Keratinocyte (primary cell): ENCODE measurements around the gene LRCH3. TPM values are rescaled to one million over a fixed set of nuclear protein-coding genes. Genes with fewer than 3 reads are reported as not detected.

Experiments
- DNase-seq: peaks from one replicate; pipeline ENCODE4 v3.0.0-alpha.2; 2011; ENCODE audit warnings: low read depth, missing footprints, low spot score
- FAIRE-seq: peaks from 2 replicates; lab custom pipeline; 2011; peaks lifted over from hg19 to GRCh38; lab: Jason Lieb, UNC
- H2AFZ ChIP-seq: 2 replicates; pipeline ENCODE4 v1.6.0; 2012; ENCODE audit warnings: low read length, control low read depth, inconsistent platforms; ENCODE audit not compliant: control insufficient read depth
- H3K27ac ChIP-seq: 2 replicates; pipeline ENCODE4 v1.5.1; 2011; ENCODE audit warnings: low read length; ENCODE audit not compliant: control insufficient read depth, insufficient read depth
- H3K27me3 ChIP-seq: 3 replicates; pipeline ENCODE4 v1.6.0; 2011; ENCODE audit warnings: low read length; ENCODE audit not compliant: control insufficient read depth, insufficient read depth; ENCODE audit errors: extremely low read depth
- H3K36me3 ChIP-seq, 2 experiments: 2 replicates in 1 of 2; 3 replicates in 1 of 2; pipeline ENCODE4 v1.5.1; 2011; ENCODE audit warnings: low read length in 2 of 2, mild to moderate bottlenecking in 1 of 2; ENCODE audit not compliant: control insufficient read depth in 2 of 2, insufficient read depth in 2 of 2; ENCODE audit errors: extremely low read depth in 1 of 2
- H3K4me1 ChIP-seq: 3 replicates; pipeline ENCODE4 v1.5.1; 2011; ENCODE audit warnings: low read length; ENCODE audit not compliant: control insufficient read depth, insufficient read depth; ENCODE audit errors: extremely low read depth
- H3K4me2 ChIP-seq: 3 replicates; pipeline ENCODE4 v1.6.0; 2011; ENCODE audit warnings: low read depth, low read length; ENCODE audit not compliant: control insufficient read depth, insufficient read depth; ENCODE audit errors: extremely low read depth
- H3K4me3 ChIP-seq, 3 experiments: fragments of 200-600 bp in 1 of 3; sonication (generic) in 1 of 3; 2 replicates in 2 of 3; 3 replicates in 1 of 3; pipeline ENCODE4 v1.5.1; 2011 to 2016; ENCODE audit warnings: low read length in 3 of 3, mild to moderate bottlenecking in 3 of 3, control low read depth in 2 of 3, inconsistent platforms in 1 of 3, low read depth in 1 of 3, mixed read lengths in 1 of 3, mixed run types in 1 of 3, moderate library complexity in 1 of 3; ENCODE audit not compliant: control insufficient read depth in 2 of 3, insufficient read depth in 2 of 3; ENCODE audit errors: extremely low read depth in 1 of 3
- H3K79me2 ChIP-seq: 2 replicates; pipeline ENCODE4 v1.6.0; 2012; ENCODE audit warnings: low read length; ENCODE audit not compliant: control insufficient read depth, insufficient read depth
- H3K9ac ChIP-seq: 3 replicates; pipeline ENCODE4 v1.6.0; 2011; ENCODE audit warnings: low read length; ENCODE audit not compliant: control insufficient read depth, insufficient read depth; ENCODE audit errors: extremely low read depth
- H3K9me1 ChIP-seq: 3 replicates; pipeline ENCODE4 v1.6.0; 2011; ENCODE audit warnings: low read length; ENCODE audit not compliant: control insufficient read depth, insufficient read depth; ENCODE audit errors: extremely low read depth
- H3K9me3 ChIP-seq: 2 replicates; pipeline ENCODE4 v1.5.1; 2012; ENCODE audit warnings: low read depth, low read length; ENCODE audit not compliant: control insufficient read depth
- H4K20me1 ChIP-seq: 3 replicates; pipeline ENCODE4 v1.6.0; 2011; ENCODE audit warnings: low read length; ENCODE audit not compliant: control insufficient read depth, insufficient read depth; ENCODE audit errors: extremely low read depth
- EZH2 ChIP-seq: IDR thresholded peaks from one replicate; pipeline ENCODE4 v1.6.1; 2012; ENCODE audit warnings: inconsistent platforms, mild to moderate bottlenecking, low read length, moderate library complexity
- dilution Hi-C: fragments of 300-500 bp; cut with MboI; formaldehyde crosslinking; loops from one replicate; pipeline ENCODE4 v1.7.0; 2020; ENCODE audit warnings: low sequenced_read_pairs; ENCODE audit not compliant: extremely low pct_ligation_motif_present
- polyA plus RNA-seq, 5 experiments: library from polyadenylated mRNA; depleted of rRNA in 3 of 5; stranded (reverse) in 3 of 5; stranded (forward) in 1 of 5; unstranded in 1 of 5; fragments of >200 nt; gene quantifications; 1 replicate in 1 of 5; 2 replicates in 3 of 5; 3 replicates in 1 of 5; pipeline versions ENCODE4 v1.2.1 to v1.2.3, GENCODE V29; 2011 to 2012; ENCODE audit warnings: missing spikeins in 2 of 5, low read depth in 1 of 5, low replicate concordance in 1 of 5
- TF ChIP-seq, protein P1 (sequence below), 3 experiments: IDR thresholded peaks in 1 of 3; conservative IDR thresholded peaks in 1 of 3; optimal IDR thresholded peaks in 1 of 3; 2 replicates in 2 of 3; 3 replicates in 1 of 3; pipeline versions ENCODE3 to v1.5.1; 2011; ENCODE audit warnings: low read length in 3 of 3, mild to moderate bottlenecking in 3 of 3, moderate library complexity in 2 of 3, control low read depth in 1 of 3, inconsistent platforms in 1 of 3; ENCODE audit not compliant: insufficient read depth in 2 of 3; ENCODE audit errors: extremely low read depth in 1 of 3

The LRCH3 gene
- polyA plus RNA-seq, 1 donor (not counting 4 experiments of a cell fraction or from before 2014, with no cell fraction given) = 50.2 TPM

DNA sequence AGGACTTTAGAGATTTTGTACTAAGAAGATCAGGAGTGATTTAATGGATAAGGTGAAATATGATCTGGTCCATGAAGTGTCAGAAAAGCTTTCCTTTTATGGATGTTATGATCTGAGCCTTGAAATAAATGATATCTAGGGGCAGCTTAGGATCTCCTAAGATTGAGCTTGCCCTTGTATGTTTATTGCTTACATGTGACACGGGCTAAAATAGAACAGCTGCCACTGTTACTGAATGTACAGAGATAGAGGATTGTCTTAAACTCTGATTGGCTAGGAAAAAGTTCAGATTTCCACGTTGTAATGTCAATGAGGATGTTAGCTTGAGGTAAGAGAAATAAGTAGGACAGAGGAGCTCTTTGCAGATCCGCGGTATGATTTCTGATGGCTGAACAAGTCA lies 32.5 kb upstream of the LRCH3 start:
- Histone ChIP-seq H3K79me2 (peaks cover 59% of the 10 kb centered on the region), H4K20me1 (no peaks in the 10 kb centered on the region), H3K36me3 (peaks cover 4 to 14% of the 10 kb centered on the region in 2 experiments), H2AFZ (no peak overlapping the region), H3K27ac (no peak overlapping the region), H3K9me1 (no peaks in the 10 kb centered on the region), H3K9ac (no peak overlapping the region), H3K4me1 (no peaks in the 10 kb centered on the region), H3K27me3 (no peaks in the 10 kb centered on the region), H3K4me2 (no peak overlapping the region), H3K9me3 (no peaks in the 10 kb centered on the region), H3K4me3 (no peak overlapping the region)
- DNase-seq (no peak), FAIRE-seq (no peak)
- no peak for TF ChIP-seq EZH2
- TF ChIP-seq, protein P1, sequence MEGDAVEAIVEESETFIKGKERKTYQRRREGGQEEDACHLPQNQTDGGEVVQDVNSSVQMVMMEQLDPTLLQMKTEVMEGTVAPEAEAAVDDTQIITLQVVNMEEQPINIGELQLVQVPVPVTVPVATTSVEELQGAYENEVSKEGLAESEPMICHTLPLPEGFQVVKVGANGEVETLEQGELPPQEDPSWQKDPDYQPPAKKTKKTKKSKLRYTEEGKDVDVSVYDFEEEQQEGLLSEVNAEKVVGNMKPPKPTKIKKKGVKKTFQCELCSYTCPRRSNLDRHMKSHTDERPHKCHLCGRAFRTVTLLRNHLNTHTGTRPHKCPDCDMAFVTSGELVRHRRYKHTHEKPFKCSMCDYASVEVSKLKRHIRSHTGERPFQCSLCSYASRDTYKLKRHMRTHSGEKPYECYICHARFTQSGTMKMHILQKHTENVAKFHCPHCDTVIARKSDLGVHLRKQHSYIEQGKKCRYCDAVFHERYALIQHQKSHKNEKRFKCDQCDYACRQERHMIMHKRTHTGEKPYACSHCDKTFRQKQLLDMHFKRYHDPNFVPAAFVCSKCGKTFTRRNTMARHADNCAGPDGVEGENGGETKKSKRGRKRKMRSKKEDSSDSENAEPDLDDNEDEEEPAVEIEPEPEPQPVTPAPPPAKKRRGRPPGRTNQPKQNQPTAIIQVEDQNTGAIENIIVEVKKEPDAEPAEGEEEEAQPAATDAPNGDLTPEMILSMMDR (optimal IDR thresholded peaks at IDR 0.05 in 1 of 3, IDR thresholded peaks at IDR 0.05 in 1 of 3, conservative IDR thresholded peaks at IDR 0.05 in 1 of 3; ENCODE audit: extremely low read depth in 1 of 3, insufficient read depth in 2 of 3, low read length in 3 of 3) = no peak
- dilution Hi-C loops = no loop called here

DNA sequence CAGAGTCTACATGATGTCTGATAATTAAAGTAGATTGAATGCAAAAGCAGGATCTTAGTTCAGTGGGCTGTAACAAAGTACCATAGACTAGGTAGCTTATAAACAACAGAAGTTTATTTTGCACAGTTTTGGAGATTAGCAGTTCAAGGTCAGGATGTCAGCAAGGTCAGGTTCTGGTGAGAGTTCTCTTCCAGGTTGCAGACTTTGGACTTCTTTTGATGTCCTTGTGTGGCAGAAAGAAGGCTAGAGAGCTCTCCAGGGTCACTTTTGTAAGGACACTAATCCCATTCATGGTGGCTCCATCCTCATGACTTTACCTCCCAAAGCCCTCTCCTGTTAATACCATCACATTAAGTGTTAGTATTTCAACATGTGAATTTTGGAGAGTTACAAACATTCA lies 29.3 kb upstream of the LRCH3 start:
- Histone ChIP-seq H3K4me3 (no peak overlapping the region), H3K27ac (no peak overlapping the region), H2AFZ (no peak overlapping the region), H3K9me1 (no peaks in the 10 kb centered on the region), H4K20me1 (no peaks in the 10 kb centered on the region), H3K9me3 (no peaks in the 10 kb centered on the region), H3K4me2 (no peak overlapping the region), H3K27me3 (no peaks in the 10 kb centered on the region), H3K36me3 (peaks cover 9% of the 10 kb centered on the region in 2 experiments), H3K4me1 (no peaks in the 10 kb centered on the region), H3K79me2 (peaks cover 36% of the 10 kb centered on the region), H3K9ac (no peak overlapping the region)
- dilution Hi-C loops = no loop called here
- TF ChIP-seq, protein P1 (optimal IDR thresholded peaks at IDR 0.05 in 1 of 3, IDR thresholded peaks at IDR 0.05 in 1 of 3, conservative IDR thresholded peaks at IDR 0.05 in 1 of 3; ENCODE audit: extremely low read depth in 1 of 3, insufficient read depth in 2 of 3, low read length in 3 of 3) = no peak
- TF ChIP-seq EZH2 = no peak
- DNase-seq (no peak), FAIRE-seq (no peak)
